Astrocyte (in vitro differentiated cells and primary cell): ENCODE measurements around the gene ARSG. TPM values are rescaled to one million over a fixed set of nuclear protein-coding genes. Genes with fewer than 3 reads are reported as not detected.

Experiments
- DNase-seq: peaks from one replicate; pipeline ENCODE4 v3.0.0-alpha.2; 2010; ENCODE audit warnings: low read depth
- FAIRE-seq: peaks from 2 replicates; lab custom pipeline; 2011; peaks lifted over from hg19 to GRCh38; lab: Jason Lieb, UNC
- H2AFZ ChIP-seq: 2 replicates; pipeline ENCODE4 v1.6.0; 2012; ENCODE audit warnings: low read depth, low read length, inconsistent platforms
- H3K27ac ChIP-seq: 2 replicates; pipeline ENCODE4 v1.5.1; 2011; ENCODE audit warnings: low read depth, low read length, inconsistent platforms
- H3K27me3 ChIP-seq: 2 replicates; pipeline ENCODE4 v1.6.0; 2011; ENCODE audit warnings: low read length, inconsistent platforms; ENCODE audit not compliant: insufficient read depth
- H3K36me3 ChIP-seq: 2 replicates; pipeline ENCODE4 v1.5.1; 2011; ENCODE audit warnings: low read length, inconsistent platforms; ENCODE audit not compliant: insufficient read depth
- H3K4me1 ChIP-seq: 2 replicates; pipeline ENCODE4 v1.5.1; 2011; ENCODE audit warnings: low read length, inconsistent platforms; ENCODE audit not compliant: insufficient read depth
- H3K4me2 ChIP-seq: 2 replicates; pipeline ENCODE4 v1.6.0; 2012; ENCODE audit warnings: low read length, inconsistent platforms
- H3K4me3 ChIP-seq: 2 replicates; pipeline ENCODE4 v1.5.1; 2011; ENCODE audit warnings: low read depth, mild to moderate bottlenecking, low read length, inconsistent platforms; ENCODE audit not compliant: insufficient read depth
- H3K79me2 ChIP-seq: 2 replicates; pipeline ENCODE4 v1.6.0; 2012; ENCODE audit warnings: mild to moderate bottlenecking, low read length, inconsistent platforms; ENCODE audit not compliant: insufficient read depth
- H3K9ac ChIP-seq: 2 replicates; pipeline ENCODE4 v1.6.0; 2012; ENCODE audit warnings: mild to moderate bottlenecking, low read length, inconsistent platforms
- H3K9me3 ChIP-seq: 2 replicates; pipeline ENCODE4 v1.5.1; 2012; ENCODE audit warnings: low read depth, mild to moderate bottlenecking, low read length, inconsistent platforms; ENCODE audit not compliant: insufficient read depth
- H4K20me1 ChIP-seq: 2 replicates; pipeline ENCODE4 v1.6.0; 2012; ENCODE audit warnings: low read length, inconsistent platforms; ENCODE audit not compliant: insufficient read depth
- H3K27ac Mint-ChIP-seq: one replicate; pipeline ENCODE4 v1.8.0; 2021; ENCODE audit warnings: mild to moderate bottlenecking, mixed read lengths; ENCODE audit not compliant: unreplicated experiment
- H3K27me3 Mint-ChIP-seq: one replicate; pipeline ENCODE4 v1.8.0; 2021; ENCODE audit warnings: low read depth, mixed read lengths; ENCODE audit not compliant: unreplicated experiment
- H3K36me3 Mint-ChIP-seq: one replicate; pipeline ENCODE4 v1.8.0; 2021; ENCODE audit warnings: low read depth, mixed read lengths; ENCODE audit not compliant: unreplicated experiment
- H3K4me1 Mint-ChIP-seq: one replicate; pipeline ENCODE4 v1.8.0; 2021; ENCODE audit warnings: low read depth, mixed read lengths; ENCODE audit not compliant: unreplicated experiment
- H3K4me3 Mint-ChIP-seq: one replicate; pipeline ENCODE4 v1.8.0; 2021; ENCODE audit warnings: mild to moderate bottlenecking, moderate library complexity, mixed read lengths; ENCODE audit not compliant: unreplicated experiment
- H3K9me3 Mint-ChIP-seq: one replicate; pipeline ENCODE4 v1.8.0; 2021; ENCODE audit warnings: mild to moderate bottlenecking, mixed read lengths; ENCODE audit not compliant: unreplicated experiment
- CTCF ChIP-seq: IDR thresholded peaks from 2 replicates; pipeline ENCODE4 v1.5.1; 2011; ENCODE audit warnings: low read depth, mild to moderate bottlenecking, inconsistent platforms, low read length, moderate library complexity; ENCODE audit not compliant: insufficient read depth
- EZH2 ChIP-seq: IDR thresholded peaks from 2 replicates; pipeline ENCODE4 v1.6.1; 2012; ENCODE audit warnings: mild to moderate bottlenecking, low read length, inconsistent platforms; ENCODE audit not compliant: insufficient read depth
- total RNA-seq: library from RNA; stranded (reverse); gene quantifications from 2 replicates; pipeline ENCODE4 v1.2.1, GENCODE V29; 2021

ARSG gene
- total RNA-seq, 1 donor from 2014 or later: 2.6 TPM

- H3K9me3 Mint-ChIP-seq: no peaks in the 10 kb centered on the region
- Histone ChIP-seq H3K4me1 (peaks cover 29% of the 10 kb centered on the region), H2AFZ (peak overlapping the region; percentile 42), H3K27me3 (no peaks in the 10 kb centered on the region), H3K36me3 (no peaks in the 10 kb centered on the region), H3K4me2 (peak overlapping the region; percentile 57), H4K20me1 (no peaks in the 10 kb centered on the region), H3K79me2 (no peaks in the 10 kb centered on the region), H3K4me3 (no peak overlapping the region), H3K27ac (peak overlapping the region; percentile 71), H3K9me3 (no peaks in the 10 kb centered on the region), H3K9ac (peak overlapping the region; percentile 69)
- H3K36me3 Mint-ChIP-seq: peaks cover 2% of the 10 kb centered on the region
- H3K27me3 Mint-ChIP-seq: no peaks in the 10 kb centered on the region
- H3K4me1 Mint-ChIP-seq: peaks cover 10% of the 10 kb centered on the region
- FAIRE-seq: no peak
- no peak overlapping the region for H3K27ac Mint-ChIP-seq
- TF ChIP-seq EZH2 (no peak), CTCF (no peak)
- DNase-seq: no peak
- H3K4me3 Mint-ChIP-seq: no peak overlapping the region
Observed at GRCh38 chr17:68377771-68378267, 86.5 kb downstream of the ARSG start.

- H3K27me3 Mint-ChIP-seq: no peaks in the 10 kb centered on the region
- no peaks in the 10 kb centered on the region for H3K9me3 Mint-ChIP-seq
- FAIRE-seq: no peak
- peak; percentile 80 for DNase-seq
- H3K27ac ChIP-seq: peak overlapping the region; percentile 71
- peaks cover 2% of the 10 kb centered on the region for H3K36me3 Mint-ChIP-seq
- peak overlapping the region; percentile 42 for H2AFZ ChIP-seq
- H3K9me3 ChIP-seq: no peaks in the 10 kb centered on the region
- H3K9ac ChIP-seq: peak overlapping the region; percentile 69
- no peak overlapping the region for H3K4me3 Mint-ChIP-seq
- H3K27ac Mint-ChIP-seq: no peak overlapping the region
- TF ChIP-seq CTCF (no peak), EZH2 (no peak)
- peaks cover 36% of the 10 kb centered on the region for H3K4me1 ChIP-seq
- peak overlapping the region; percentile 57 for H3K4me2 ChIP-seq
- no peaks in the 10 kb centered on the region for H3K27me3 ChIP-seq
- H3K4me1 Mint-ChIP-seq: peaks cover 13% of the 10 kb centered on the region
- no peaks in the 10 kb centered on the region for H3K79me2 ChIP-seq
- no peaks in the 10 kb centered on the region for H4K20me1 ChIP-seq
- H3K4me3 ChIP-seq: no peak overlapping the region
- no peaks in the 10 kb centered on the region for H3K36me3 ChIP-seq
Observed at GRCh38 chr17:68378268-68379176, 87.2 kb downstream of the ARSG start.

GRCh38 chr17:68379177-68379510 is 87.8 kb downstream of the ARSG start:
- FAIRE-seq: no peak

More at GRCh38 chr17:68379177-68379510, 87.8 kb downstream of the ARSG start:
- H3K9ac ChIP-seq: peak overlapping the region; percentile 69
- Mint-ChIP-seq H3K27me3 (no peaks in the 10 kb centered on the region), H3K4me1 (peaks cover 18% of the 10 kb centered on the region), H3K9me3 (no peaks in the 10 kb centered on the region), H3K27ac (no peak overlapping the region), H3K4me3 (no peak overlapping the region), H3K36me3 (peaks cover 2% of the 10 kb centered on the region)
- H3K27me3 ChIP-seq: no peaks in the 10 kb centered on the region
- no peaks in the 10 kb centered on the region for H3K9me3 ChIP-seq
- H3K36me3 ChIP-seq: no peaks in the 10 kb centered on the region
- no peaks in the 10 kb centered on the region for H3K79me2 ChIP-seq
- H2AFZ ChIP-seq: no peak overlapping the region
- no peak for DNase-seq
- TF ChIP-seq CTCF (no peak), EZH2 (no peak)
- H3K27ac ChIP-seq: peak overlapping the region; percentile 71
- H4K20me1 ChIP-seq: no peaks in the 10 kb centered on the region
- H3K4me3 ChIP-seq: no peak overlapping the region
- no peak overlapping the region for H3K4me2 ChIP-seq
- peaks cover 42% of the 10 kb centered on the region for H3K4me1 ChIP-seq
